H9 (cell line): ENCODE data around the gene TFPI. TPM values are rescaled to one million over a fixed set of nuclear protein-coding genes. Genes with fewer than 3 reads are reported as not detected.

Experiments used
- DNase-seq: peaks from one replicate; pipeline ENCODE4 v3.0.0-alpha.2; 2017
- H2AFZ ChIP-seq: one replicate; pipeline ENCODE4 v1.6.1; 2013; ENCODE audit warnings: mild to moderate bottlenecking, low read length, control low read depth, moderate library complexity
- H2AK5ac ChIP-seq: 2 replicates; pipeline ENCODE4 v1.6.1; 2013; ENCODE audit warnings: low read length, control low read depth, mixed read lengths; ENCODE audit not compliant: insufficient read length
- H2BK120ac ChIP-seq: one replicate; pipeline ENCODE4 v1.6.1; 2013; ENCODE audit warnings: low read depth, mild to moderate bottlenecking, low read length, control low read depth, inconsistent platforms; ENCODE audit not compliant: poor library complexity, severe bottlenecking
- H2BK12ac ChIP-seq: 2 replicates; pipeline ENCODE4 v1.6.1; 2013; ENCODE audit warnings: low read length, control low read depth, mixed read lengths, low read depth; ENCODE audit not compliant: insufficient read length
- H2BK15ac ChIP-seq: 2 replicates; pipeline ENCODE4 v1.6.1; 2013; ENCODE audit warnings: low read depth, low read length, control low read depth
- H2BK20ac ChIP-seq: one replicate; pipeline ENCODE4 v1.6.1; 2013; ENCODE audit warnings: low read depth, mild to moderate bottlenecking, low read length, control low read depth, inconsistent platforms; ENCODE audit not compliant: poor library complexity, severe bottlenecking
- H2BK5ac ChIP-seq: 2 replicates; pipeline ENCODE4 v1.6.1; 2013; ENCODE audit warnings: low read length, control low read depth, mixed read lengths; ENCODE audit not compliant: insufficient read length
- H3K14ac ChIP-seq: 2 replicates; pipeline ENCODE4 v1.6.1; 2013; ENCODE audit warnings: low read length, control low read depth; ENCODE audit not compliant: insufficient read depth
- H3K18ac ChIP-seq: 2 replicates; pipeline ENCODE4 v1.6.1; 2013; ENCODE audit warnings: low read depth, mild to moderate bottlenecking, mixed read lengths, low read length, control low read depth; ENCODE audit not compliant: insufficient read length
- H3K23ac ChIP-seq: 2 replicates; pipeline ENCODE4 v1.6.1; 2013; ENCODE audit warnings: low read length, control low read depth, mixed read lengths, low read depth; ENCODE audit not compliant: insufficient read length
- H3K23me2 ChIP-seq: 2 replicates; pipeline ENCODE4 v1.6.1; 2013; ENCODE audit warnings: low read depth, mild to moderate bottlenecking, mixed read lengths, low read length, control low read depth; ENCODE audit not compliant: insufficient read length, poor library complexity, severe bottlenecking
- H3K27ac ChIP-seq: 2 replicates; pipeline ENCODE4 v1.5.1; 2013; ENCODE audit warnings: low read length, control low read depth, mixed read lengths, low read depth; ENCODE audit not compliant: insufficient read length
- H3K27me3 ChIP-seq: 2 replicates; pipeline ENCODE4 v1.6.1; 2013; ENCODE audit warnings: low read length, control low read depth, inconsistent platforms; ENCODE audit not compliant: insufficient read depth
- H3K4ac ChIP-seq: 2 replicates; pipeline ENCODE4 v1.6.1; 2013; ENCODE audit warnings: low read depth, mild to moderate bottlenecking, control low read depth, inconsistent platforms, low read length, moderate library complexity
- H3K4me1 ChIP-seq: 2 replicates; pipeline ENCODE4 v1.6.1; 2013; ENCODE audit warnings: low read length, control low read depth, inconsistent platforms; ENCODE audit not compliant: insufficient read depth
- H3K4me2 ChIP-seq: 2 replicates; pipeline ENCODE4 v1.6.1; 2013; ENCODE audit warnings: low read length, control low read depth, mixed read lengths; ENCODE audit not compliant: insufficient read length, insufficient read depth
- H3K56ac ChIP-seq: 2 replicates; pipeline ENCODE4 v1.6.1; 2013; ENCODE audit warnings: low read depth, mild to moderate bottlenecking, mixed read lengths, low read length, control low read depth; ENCODE audit not compliant: insufficient read length
- H3K79me1 ChIP-seq: 2 replicates; pipeline ENCODE4 v1.6.1; 2013; ENCODE audit warnings: low read depth, mild to moderate bottlenecking, moderate library complexity, low read length, control low read depth, inconsistent platforms; ENCODE audit not compliant: insufficient read depth, poor library complexity, severe bottlenecking
- H3K79me2 ChIP-seq: 2 replicates; pipeline ENCODE4 v1.6.1; 2013; ENCODE audit warnings: low read length, control low read depth, inconsistent platforms; ENCODE audit not compliant: insufficient read depth
- H3K9ac ChIP-seq: 2 replicates; pipeline ENCODE4 v1.6.1; 2013; ENCODE audit warnings: low read length, control low read depth, mixed read lengths; ENCODE audit not compliant: insufficient read length; ENCODE audit errors: extremely low read depth
- H3K9me3 ChIP-seq: one replicate; pipeline ENCODE4 v1.6.1; 2013; ENCODE audit warnings: low read depth, low read length, inconsistent platforms; ENCODE audit not compliant: control insufficient read depth
- H3T11ph ChIP-seq: one replicate; pipeline ENCODE4 v1.6.1; 2013; ENCODE audit warnings: mild to moderate bottlenecking, low read length, control low read depth, inconsistent platforms
- H4K20me1 ChIP-seq: one replicate; pipeline ENCODE4 v1.6.1; 2013; ENCODE audit not compliant: control insufficient read depth, insufficient read length, insufficient read depth
- H4K5ac ChIP-seq: 2 replicates; pipeline ENCODE4 v1.6.1; 2013; ENCODE audit warnings: low read depth, mild to moderate bottlenecking, mixed read lengths, low read length, control low read depth; ENCODE audit not compliant: insufficient read length
- H4K8ac ChIP-seq: replicated peaks from 2 replicates; pipeline ENCODE4 v1.6.1; 2013; ENCODE audit warnings: low read length, control low read depth, mixed read lengths, low read depth; ENCODE audit not compliant: insufficient read length
- H4K91ac ChIP-seq: 2 replicates; pipeline ENCODE4 v1.6.1; 2013; ENCODE audit warnings: low read depth, mild to moderate bottlenecking, moderate library complexity, mixed read lengths, low read length, control low read depth; ENCODE audit not compliant: insufficient read length
- H3K27ac Mint-ChIP-seq, 3 experiments: 2 replicates in 2 of 3; 3 replicates in 1 of 3; pipeline ENCODE4 v1.8.0; 2020 to 2021; ENCODE audit warnings: mixed read lengths in 3 of 3, mild to moderate bottlenecking in 1 of 3, moderate library complexity in 1 of 3
- H3K27me3 Mint-ChIP-seq: 2 replicates; pipeline ENCODE4 v1.8.0; 2021; ENCODE audit warnings: low read depth, mild to moderate bottlenecking, moderate library complexity, mixed read lengths
- H3K36me3 Mint-ChIP-seq, 3 experiments: 2 replicates in 2 of 3; 3 replicates in 1 of 3; pipeline ENCODE4 v1.8.0; 2020 to 2021; ENCODE audit warnings: low read depth in 3 of 3, mixed read lengths in 3 of 3; ENCODE audit not compliant: insufficient read depth in 1 of 3
- H3K4me1 Mint-ChIP-seq, 2 experiments: 2 replicates each; pipeline ENCODE4 v1.8.0; 2020; ENCODE audit warnings: mixed read lengths in 2 of 2
- H3K4me3 Mint-ChIP-seq, 2 experiments: 2 replicates in 1 of 2; 3 replicates in 1 of 2; pipeline ENCODE4 v1.8.0; 2020 to 2021; ENCODE audit warnings: mild to moderate bottlenecking in 2 of 2, mixed read lengths in 2 of 2, moderate library complexity in 1 of 2
- H3K9me3 Mint-ChIP-seq, 2 experiments: 2 replicates in 1 of 2; 3 replicates in 1 of 2; pipeline ENCODE4 v1.8.0; 2020; ENCODE audit warnings: mild to moderate bottlenecking in 2 of 2, mixed read lengths in 2 of 2, moderate library complexity in 1 of 2
- CTCF ChIP-seq: fragments of 200-600 bp; sonication (generic); conservative IDR thresholded peaks from 3 replicates; pipeline ENCODE4 v1.8.0; 2021; ENCODE audit warnings: antibody characterized with exemption, mild to moderate bottlenecking
- WGBS: extraction: QIAGEN DNeasy Blood & Tissue Kit; methylation state at CpG from one replicate; pipeline ENCODE4 v1.1.7; 2013; ENCODE audit warnings: missing lambda C conversion rate, low lambda C conversion rate, mixed read lengths; ENCODE audit not compliant: insufficient read length; ENCODE audit errors: extremely low coverage; 5-methylcytosine and 5-hydroxymethylcytosine counted together
- total RNA-seq: library from RNA; stranded (reverse); gene quantifications from 2 replicates; pipeline ENCODE4 v1.2.1, GENCODE V29; 2021

Gene TFPI
- total RNA-seq, 1 experiment from 2014 or later = 5.8 TPM

- H2BK15ac ChIP-seq = no peak overlapping the region
- H3K4ac ChIP-seq = no peak overlapping the region
- no peaks in the 10 kb centered on the region for H3K9me3 ChIP-seq
- H2BK12ac ChIP-seq = no peak overlapping the region
- H3K4me1 ChIP-seq = no peaks in the 10 kb centered on the region
- H3K23ac ChIP-seq = no peak overlapping the region
- no peak overlapping the region for H2AFZ ChIP-seq
- Mint-ChIP-seq H3K4me1 (no peaks in the 10 kb centered on the region), H3K27me3 (no peaks in the 10 kb centered on the region), H3K4me3 (no peak overlapping the region), H3K9me3 (no peaks in the 10 kb centered on the region), H3K27ac (no peak overlapping the region), H3K36me3 (no peaks in the 10 kb centered on the region)
- no peaks in the 10 kb centered on the region for H4K20me1 ChIP-seq
- WGBS = no CpG with 5 or more reads among the region's 2 CpGs
- no peak overlapping the region for H4K8ac ChIP-seq
- no peak overlapping the region for H3K9ac ChIP-seq
- H3K14ac ChIP-seq = no peak overlapping the region
- H3K79me1 ChIP-seq = no peaks in the 10 kb centered on the region
- H2BK5ac ChIP-seq = no peak overlapping the region
- H4K5ac ChIP-seq = no peak overlapping the region
- no peak overlapping the region for H4K91ac ChIP-seq
- no peaks in the 10 kb centered on the region for H3K79me2 ChIP-seq
- H2AK5ac ChIP-seq = no peak overlapping the region
- DNase-seq = no peak
- no peak overlapping the region for H3K27ac ChIP-seq
- no peak overlapping the region for H3K18ac ChIP-seq
- H3K4me2 ChIP-seq = no peak overlapping the region
- no peak overlapping the region for H3T11ph ChIP-seq
- H3K23me2 ChIP-seq = no peaks in the 10 kb centered on the region
- no peak overlapping the region for H3K56ac ChIP-seq
- H2BK20ac ChIP-seq = no peak overlapping the region
- H3K27me3 ChIP-seq = no peaks in the 10 kb centered on the region
- no peak overlapping the region for H2BK120ac ChIP-seq
- TF ChIP-seq CTCF = no peak
Measured at GRCh38 chr2:187475499-187476248, 78.6 kb downstream of the TFPI start.
